Measurements from ENCODE around the gene GABBR2. TPM values are rescaled to one million over a fixed set of nuclear protein-coding genes. Genes with fewer than 3 reads are reported as not detected.

Gene GABBR2
- total RNA-seq (not detected in 2 replicates), polyA plus RNA-seq (0.03 TPM in 1 of 2 replicates, not detected in the other), polyA minus RNA-seq (not detected in 2 replicates)
- total RNA-seq (2013) = 0.05 TPM

DNA sequence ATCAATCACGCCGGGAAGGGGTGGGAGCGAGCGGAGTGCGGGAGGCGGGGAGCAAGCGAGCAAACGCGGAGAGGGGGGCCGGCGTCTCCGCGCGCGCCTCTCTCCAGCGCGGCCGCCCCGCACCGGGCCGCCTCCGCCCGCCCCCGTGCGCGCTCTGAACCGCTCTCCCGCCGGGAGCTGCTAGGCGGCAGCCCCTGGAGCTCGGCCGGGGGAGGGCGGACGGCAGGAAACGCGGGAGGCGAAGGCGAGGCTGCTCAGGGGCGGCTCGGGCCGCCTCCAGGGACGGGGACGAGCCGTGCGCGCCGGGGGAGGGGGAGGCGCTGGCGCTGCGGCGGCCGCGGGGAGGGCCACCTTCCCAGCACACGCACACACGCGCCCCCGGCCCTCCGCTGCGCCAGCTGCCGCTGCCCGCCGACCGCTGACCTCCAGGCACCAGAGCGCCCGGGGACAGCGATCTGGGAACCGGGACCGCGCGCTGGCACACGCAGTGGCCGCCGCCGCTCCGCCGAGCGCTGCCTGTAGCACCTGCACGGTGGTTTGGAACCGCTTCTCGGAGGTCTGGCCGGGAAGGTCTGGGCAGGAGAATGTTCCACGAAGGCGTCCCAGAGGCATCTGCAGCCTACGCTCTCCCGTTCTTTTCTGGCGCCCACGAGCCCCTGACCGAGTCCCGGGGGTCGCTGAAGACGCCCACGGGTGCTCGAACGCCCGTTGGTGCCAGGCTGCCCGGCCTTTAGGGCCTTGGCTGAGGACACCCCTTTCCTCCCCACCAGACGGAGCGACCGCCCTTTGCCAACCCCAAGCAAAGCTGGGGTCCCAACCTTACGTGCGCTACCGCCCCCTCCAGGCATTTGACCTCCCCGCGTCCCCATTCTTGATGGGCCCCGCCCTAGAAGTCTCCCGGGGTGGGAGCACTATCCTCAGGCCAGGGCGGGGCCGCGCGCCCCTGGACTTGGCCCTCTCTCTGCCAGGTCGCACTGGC is at the start of gene GABBR2:
TSS of gene GABBR2 (minus strand) at position 3 of the 979 bp plus-strand sequence. CDS start 198 bp downstream, outside the sequence.
- ATAC-seq (ENCODE audit: low read depth) (no peak), DNase-seq (no peak)
- Histone ChIP-seq H3K4me3 (ENCODE audit: control extremely low read depth in 1 of 5, extremely low read depth in 1 of 5, insufficient read depth in 1 of 5, low read depth in 2 of 5, low read length in 4 of 5) (no peak within 1 kb of the TSS), H3K27me3 (replicated peaks in 1 of 4; ENCODE audit: control extremely low read depth in 1 of 4, control insufficient read depth in 3 of 4, insufficient read depth in 4 of 4, low read length in 3 of 4) (peaks cover 0 to 41% (median 9%) of the 10 kb centered on the region in 4 experiments), H3K9ac (ENCODE audit: low read length) (no peak within 1 kb of the TSS), H3K36me3 (replicated peaks in 1 of 2; ENCODE audit: control extremely low read depth in 1 of 2, control insufficient read depth in 1 of 2, extremely low read depth in 1 of 2, insufficient read depth in 2 of 2, low read length in 1 of 2) (no peaks in the 10 kb centered on the region), H3K9me3 (ENCODE audit: control extremely low read depth in 1 of 3, control insufficient read depth in 2 of 3, insufficient read depth in 1 of 3, low read length in 2 of 3) (peaks cover 0 to 3% (median 0%) of the 10 kb centered on the region in 3 donors), H3K4me2 (replicated peaks; ENCODE audit: low read depth, low read length, poor library complexity, severe bottlenecking) (peak within 1 kb of the TSS; percentile 33), H3K79me2 (ENCODE audit: control insufficient read depth, insufficient read depth, low read length) (no peaks in the 10 kb centered on the region), H2AFZ (ENCODE audit: insufficient read depth, low read depth, low read length, poor library complexity, severe bottlenecking) (no peak within 1 kb of the TSS), H3K4me1 (ENCODE audit: control insufficient read depth in 2 of 2, insufficient read depth in 2 of 2, low read length in 2 of 2) (peaks cover 9 to 13% of the 10 kb centered on the region in 2 donors), H4K20me1 (ENCODE audit: control insufficient read depth, insufficient read depth, low read length, poor library complexity, severe bottlenecking) (no peaks in the 10 kb centered on the region), H3K27ac (ENCODE audit: low read length in 2 of 2) (no peak within 1 kb of the TSS)
- H3K9me3 Mint-ChIP-seq (ENCODE audit: insufficient read depth) = peaks cover 2% of the 10 kb centered on the region
- H3K27me3 Mint-ChIP-seq = peaks cover 56% of the 10 kb centered on the region
- WGBS (ENCODE audit: insufficient coverage) = 5% methylated on average over 111 of the region's 111 CpGs
- TF ChIP-seq EZH2 (IDR thresholded peaks at IDR 0.05; ENCODE audit: borderline replicate concordance, insufficient read depth, low read depth, low read length, poor library complexity, severe bottlenecking) = no peak
- TF ChIP-seq, protein P1, sequence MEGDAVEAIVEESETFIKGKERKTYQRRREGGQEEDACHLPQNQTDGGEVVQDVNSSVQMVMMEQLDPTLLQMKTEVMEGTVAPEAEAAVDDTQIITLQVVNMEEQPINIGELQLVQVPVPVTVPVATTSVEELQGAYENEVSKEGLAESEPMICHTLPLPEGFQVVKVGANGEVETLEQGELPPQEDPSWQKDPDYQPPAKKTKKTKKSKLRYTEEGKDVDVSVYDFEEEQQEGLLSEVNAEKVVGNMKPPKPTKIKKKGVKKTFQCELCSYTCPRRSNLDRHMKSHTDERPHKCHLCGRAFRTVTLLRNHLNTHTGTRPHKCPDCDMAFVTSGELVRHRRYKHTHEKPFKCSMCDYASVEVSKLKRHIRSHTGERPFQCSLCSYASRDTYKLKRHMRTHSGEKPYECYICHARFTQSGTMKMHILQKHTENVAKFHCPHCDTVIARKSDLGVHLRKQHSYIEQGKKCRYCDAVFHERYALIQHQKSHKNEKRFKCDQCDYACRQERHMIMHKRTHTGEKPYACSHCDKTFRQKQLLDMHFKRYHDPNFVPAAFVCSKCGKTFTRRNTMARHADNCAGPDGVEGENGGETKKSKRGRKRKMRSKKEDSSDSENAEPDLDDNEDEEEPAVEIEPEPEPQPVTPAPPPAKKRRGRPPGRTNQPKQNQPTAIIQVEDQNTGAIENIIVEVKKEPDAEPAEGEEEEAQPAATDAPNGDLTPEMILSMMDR (IDR thresholded peaks at IDR 0.05) = no peak
- peaks cover 7% of the 10 kb centered on the region for H3K4me1 Mint-ChIP-seq
- H3K27ac Mint-ChIP-seq = no peak within 1 kb of the TSS
- intact Hi-C loops (cut with micrococcal nuclease) = loop anchor here (5.0 kb wide), 1 partner anchor 392 kb away; no protein-coding TSS in a partner anchor
- ChIA-PET CTCF (no interaction called here), POLR2A (no interaction called here)
- peak within 1 kb of the TSS; percentile 59 for H3K4me3 Mint-ChIP-seq

Data from B cell (primary cell).